ENCODE results near the gene ZNF358.

DNA sequence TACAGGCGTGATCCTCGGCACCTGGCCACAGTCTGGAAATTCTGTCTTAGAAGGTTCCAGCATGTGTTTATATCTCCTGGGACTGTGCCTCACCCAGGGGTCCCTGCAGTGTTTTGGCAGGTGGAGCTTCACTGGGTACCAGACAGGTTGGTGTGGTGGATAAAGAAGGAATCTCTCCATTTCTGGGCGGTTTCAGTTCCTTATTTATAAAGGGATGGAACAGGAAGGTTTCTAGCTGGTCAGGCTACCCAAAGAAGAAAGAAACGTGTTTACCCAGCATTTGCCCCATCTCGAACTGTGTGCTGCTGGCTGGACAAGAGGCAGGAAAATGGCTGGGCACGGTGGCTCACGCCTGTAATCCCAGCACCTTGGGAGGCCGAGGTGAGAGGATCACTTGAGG is 29.4 kb downstream of the ZNF358 start:
- TF ChIP-seq, protein P1, sequence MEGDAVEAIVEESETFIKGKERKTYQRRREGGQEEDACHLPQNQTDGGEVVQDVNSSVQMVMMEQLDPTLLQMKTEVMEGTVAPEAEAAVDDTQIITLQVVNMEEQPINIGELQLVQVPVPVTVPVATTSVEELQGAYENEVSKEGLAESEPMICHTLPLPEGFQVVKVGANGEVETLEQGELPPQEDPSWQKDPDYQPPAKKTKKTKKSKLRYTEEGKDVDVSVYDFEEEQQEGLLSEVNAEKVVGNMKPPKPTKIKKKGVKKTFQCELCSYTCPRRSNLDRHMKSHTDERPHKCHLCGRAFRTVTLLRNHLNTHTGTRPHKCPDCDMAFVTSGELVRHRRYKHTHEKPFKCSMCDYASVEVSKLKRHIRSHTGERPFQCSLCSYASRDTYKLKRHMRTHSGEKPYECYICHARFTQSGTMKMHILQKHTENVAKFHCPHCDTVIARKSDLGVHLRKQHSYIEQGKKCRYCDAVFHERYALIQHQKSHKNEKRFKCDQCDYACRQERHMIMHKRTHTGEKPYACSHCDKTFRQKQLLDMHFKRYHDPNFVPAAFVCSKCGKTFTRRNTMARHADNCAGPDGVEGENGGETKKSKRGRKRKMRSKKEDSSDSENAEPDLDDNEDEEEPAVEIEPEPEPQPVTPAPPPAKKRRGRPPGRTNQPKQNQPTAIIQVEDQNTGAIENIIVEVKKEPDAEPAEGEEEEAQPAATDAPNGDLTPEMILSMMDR (conservative IDR thresholded peaks at IDR 0.05 in 1 of 2, IDR thresholded peaks at IDR 0.05 in 1 of 2; ENCODE audit: extremely low read depth in 1 of 2, insufficient read depth in 1 of 2, low read depth in 1 of 2, low read length in 2 of 2) = no peak
- TF ChIP-seq EZH2 (IDR thresholded peaks at IDR 0.05; ENCODE audit: borderline replicate concordance, low read length) = no peak
